H1 (cell line): Measurements from ENCODE around the gene PERCC1. TPM values are rescaled to one million over a fixed set of nuclear protein-coding genes. Genes with fewer than 3 reads are reported as not detected.
"Not testable (repeated sequence)": the region's sequence is repeated elsewhere in the genome, so short reads cannot be mapped to it uniquely, and the experiment has no call there.

ENCODE experiments used
- CTCF ChIA-PET: fragments of 300-600 bp; sonication (Branson Sonifier 250); formaldehyde crosslinking; loops from one replicate; lab custom pipeline; 2021; ENCODE audit not compliant: partially characterized antibody; lab: Charles Lee
- POLR2A ChIA-PET: fragments of 300-600 bp; sonication (Branson Sonifier 250); formaldehyde crosslinking; loops from one replicate; lab custom pipeline; 2021; ENCODE audit warnings: inconsistent platforms; ENCODE audit not compliant: partially characterized antibody; lab: Charles Lee
- DNase-seq, 2 experiments: peaks; one replicate each; pipeline versions ENCODE4 v3.0.0 to v3.0.0-alpha.2; 2010 to 2022; ENCODE audit warnings: low spot score in 2 of 2, low read depth in 1 of 2, mixed read lengths in 1 of 2
- FAIRE-seq: peaks from 2 replicates; lab custom pipeline; 2011; peaks lifted over from hg19 to GRCh38; lab: Jason Lieb, UNC
- H2AFZ ChIP-seq: 2 replicates; pipeline ENCODE4 v1.8.1; 2012; ENCODE audit warnings: low read length, inconsistent platforms
- H2AK5ac ChIP-seq: 2 replicates; pipeline ENCODE4 v1.6.1; 2013; ENCODE audit warnings: low read depth, low read length
- H2BK120ac ChIP-seq: replicated peaks from 2 replicates; pipeline ENCODE3; 2013; ENCODE audit warnings: low read depth, low read length, inconsistent platforms
- H2BK12ac ChIP-seq: 2 replicates; pipeline ENCODE4 v1.6.1; 2013; ENCODE audit warnings: low read depth, low read length
- H2BK15ac ChIP-seq: 2 replicates; pipeline ENCODE4 v1.6.1; 2013; ENCODE audit warnings: low read length
- H2BK20ac ChIP-seq: 2 replicates; pipeline ENCODE4 v1.6.1; 2013; ENCODE audit warnings: low read length
- H2BK5ac ChIP-seq: 2 replicates; pipeline ENCODE4 v1.6.1; 2013; ENCODE audit warnings: low read depth, low read length
- H3K14ac ChIP-seq: 2 replicates; pipeline ENCODE4 v1.6.1; 2013; ENCODE audit warnings: inconsistent platforms; ENCODE audit not compliant: insufficient read length
- H3K18ac ChIP-seq: 2 replicates; pipeline ENCODE4 v1.6.1; 2013; ENCODE audit warnings: low read length; ENCODE audit errors: extremely low read depth
- H3K23ac ChIP-seq: 2 replicates; pipeline ENCODE4 v1.6.1; 2013; ENCODE audit warnings: inconsistent platforms; ENCODE audit not compliant: insufficient read length
- H3K23me2 ChIP-seq: 2 replicates; pipeline ENCODE4 v1.6.1; 2013; ENCODE audit warnings: low read depth, low read length
- H3K27ac ChIP-seq: 2 replicates; pipeline ENCODE4 v1.6.1; 2011; ENCODE audit warnings: low read depth, low read length, inconsistent platforms
- H3K27me3 ChIP-seq, 4 experiments: replicated peaks in 1 of 4; 1 replicate in 1 of 4; 2 replicates in 3 of 4; pipeline versions ENCODE4 v1.6.1 to v1.8.1; 2011 to 2013; ENCODE audit warnings: low read length in 3 of 4, mild to moderate bottlenecking in 3 of 4, inconsistent platforms in 2 of 4, mixed read lengths in 2 of 4, moderate library complexity in 1 of 4; ENCODE audit not compliant: control insufficient read depth in 3 of 4, insufficient read depth in 3 of 4; ENCODE audit errors: extremely low read depth in 1 of 4
- H3K36me3 ChIP-seq, 4 experiments: 2 replicates each; pipeline versions ENCODE4 v1.6.1 to v1.8.1; 2011 to 2013; ENCODE audit warnings: mild to moderate bottlenecking in 4 of 4, low read length in 3 of 4, moderate library complexity in 2 of 4, control low read depth in 1 of 4, inconsistent platforms in 1 of 4; ENCODE audit not compliant: insufficient read depth in 4 of 4, control insufficient read depth in 2 of 4
- H3K4ac ChIP-seq: replicated peaks from 2 replicates; pipeline ENCODE3; 2013; ENCODE audit warnings: low read length, low read depth, mixed read lengths, inconsistent platforms; ENCODE audit not compliant: insufficient read length
- H3K4me1 ChIP-seq, 4 experiments: replicated peaks in 1 of 4; 1 replicate in 1 of 4; 2 replicates in 3 of 4; pipeline versions ENCODE4 v1.6.1 to v1.8.1; 2011 to 2013; ENCODE audit warnings: low read length in 3 of 4, inconsistent platforms in 2 of 4, mixed read lengths in 1 of 4; ENCODE audit not compliant: insufficient read depth in 4 of 4, control insufficient read depth in 3 of 4
- H3K4me2 ChIP-seq, 2 experiments: 2 replicates each; pipeline versions ENCODE4 v1.6.1 to v1.8.1; 2011 to 2013; ENCODE audit warnings: low read depth in 2 of 2, low read length in 2 of 2, control low read depth in 1 of 2, inconsistent platforms in 1 of 2, mild to moderate bottlenecking in 1 of 2; ENCODE audit not compliant: insufficient read depth in 1 of 2
- H3K4me3 ChIP-seq, 4 experiments: fragments of 200-600, 300-600 bp in 1 of 4; sonication (generic), shearing (Covaris generic), sonication (Bioruptor Twin) in 1 of 4; 2 replicates each; pipeline versions ENCODE4 v1.5.1 to v1.8.1; 2011 to 2016; ENCODE audit warnings: low read length in 4 of 4, low read depth in 3 of 4, control low read depth in 2 of 4, inconsistent platforms in 2 of 4, mild to moderate bottlenecking in 2 of 4, mixed read lengths in 1 of 4, moderate library complexity in 1 of 4; ENCODE audit not compliant: insufficient read depth in 2 of 4; ENCODE audit errors: extremely low read depth in 1 of 4
- H3K56ac ChIP-seq: replicated peaks from 2 replicates; pipeline ENCODE3; 2013; ENCODE audit warnings: low read depth, mild to moderate bottlenecking, mixed read lengths, low read length, inconsistent platforms; ENCODE audit not compliant: insufficient read length
- H3K79me1 ChIP-seq: 2 replicates; pipeline ENCODE4 v1.6.1; 2013; ENCODE audit warnings: low read depth, low read length, control low read depth
- H3K79me2 ChIP-seq, 2 experiments: 2 replicates each; pipeline versions ENCODE4 v1.6.1 to v1.8.1; 2012 to 2013; ENCODE audit warnings: low read length in 2 of 2, mild to moderate bottlenecking in 2 of 2, inconsistent platforms in 1 of 2; ENCODE audit not compliant: insufficient read depth in 2 of 2, control insufficient read depth in 1 of 2
- H3K9ac ChIP-seq, 4 experiments: replicated peaks in 1 of 4; 1 replicate in 1 of 4; 2 replicates in 3 of 4; pipeline versions ENCODE4 v1.6.1 to v1.8.1; 2011 to 2013; ENCODE audit warnings: low read depth in 3 of 4, low read length in 3 of 4, control low read depth in 2 of 4, mild to moderate bottlenecking in 2 of 4, moderate library complexity in 2 of 4, inconsistent platforms in 1 of 4; ENCODE audit errors: extremely low read depth in 1 of 4
- H3K9me3 ChIP-seq, 2 experiments: 2 replicates each; pipeline versions ENCODE4 v1.6.1 to v1.8.1; 2012 to 2013; ENCODE audit warnings: mild to moderate bottlenecking in 2 of 2, moderate library complexity in 2 of 2, control low read depth in 1 of 2, inconsistent platforms in 1 of 2, low read depth in 1 of 2, low read length in 1 of 2, mixed read lengths in 1 of 2; ENCODE audit not compliant: insufficient read depth in 2 of 2
- H4K20me1 ChIP-seq, 2 experiments: replicated peaks in 1 of 2; 2 replicates each; pipeline versions ENCODE3 to v1.8.1; 2011 to 2013; ENCODE audit warnings: inconsistent platforms in 2 of 2, low read length in 2 of 2, mild to moderate bottlenecking in 1 of 2; ENCODE audit not compliant: insufficient read depth in 2 of 2, control insufficient read depth in 1 of 2
- H4K5ac ChIP-seq: 2 replicates; pipeline ENCODE4 v1.6.1; 2013; ENCODE audit warnings: low read length, low read depth, mixed read lengths, inconsistent platforms; ENCODE audit not compliant: insufficient read length
- H4K8ac ChIP-seq: 2 replicates; pipeline ENCODE4 v1.8.0; 2013; ENCODE audit warnings: mild to moderate bottlenecking, moderate library complexity, low read length, inconsistent platforms; ENCODE audit not compliant: insufficient read depth; ENCODE audit errors: extremely low read depth
- H4K91ac ChIP-seq: replicated peaks from 2 replicates; pipeline ENCODE3; 2013; ENCODE audit warnings: low read length, mixed read lengths, inconsistent platforms; ENCODE audit not compliant: insufficient read length
- WGBS, 2 experiments: shearing (Covaris generic) in 1 of 2; methylation state at CpG; one replicate each; pipeline versions ENCODE4 v1.1.6 to v1.1.7; 2013 to 2015; ENCODE audit warnings: low lambda C conversion rate in 2 of 2, mixed read lengths in 2 of 2, inconsistent platforms in 1 of 2, low coverage in 1 of 2, missing lambda C conversion rate in 1 of 2; ENCODE audit not compliant: insufficient replicate concordance in 2 of 2, insufficient coverage in 1 of 2, insufficient read length in 1 of 2; ENCODE audit errors: extremely low coverage in 1 of 2, missing lambda C conversion rate in 1 of 2; 5-methylcytosine and 5-hydroxymethylcytosine counted together
- polyA plus RNA-seq, 7 experiments: library from polyadenylated mRNA; depleted of rRNA in 3 of 7; stranded (reverse) in 5 of 7; unstranded in 2 of 7; fragments of >200 nt in 5 of 7; fragments of 200-250 nt in 2 of 7; gene quantifications; 1 replicate in 5 of 7; 2 replicates in 1 of 7; 4 replicates in 1 of 7; pipeline versions ENCODE4 v1.2.1 to v1.2.3, GENCODE V29; 2011 to 2013; ENCODE audit warnings: missing spikeins in 2 of 7, mixed read lengths in 2 of 7
- total RNA-seq: library from RNA; stranded (reverse); fragmentation: NEBNext Ultra II Directional; extraction: Animal tissue kit (Norgen Biotek cat#: 25700); gene quantifications from 2 replicates; pipeline ENCODE4 v1.2.1, GENCODE V29; 2021

The PERCC1 gene
- total and polyA plus RNA-seq, 2 of the 8 experiments (the other 6 are each of a cell fraction or from before 2014, with no cell fraction given): not detected

DNA sequence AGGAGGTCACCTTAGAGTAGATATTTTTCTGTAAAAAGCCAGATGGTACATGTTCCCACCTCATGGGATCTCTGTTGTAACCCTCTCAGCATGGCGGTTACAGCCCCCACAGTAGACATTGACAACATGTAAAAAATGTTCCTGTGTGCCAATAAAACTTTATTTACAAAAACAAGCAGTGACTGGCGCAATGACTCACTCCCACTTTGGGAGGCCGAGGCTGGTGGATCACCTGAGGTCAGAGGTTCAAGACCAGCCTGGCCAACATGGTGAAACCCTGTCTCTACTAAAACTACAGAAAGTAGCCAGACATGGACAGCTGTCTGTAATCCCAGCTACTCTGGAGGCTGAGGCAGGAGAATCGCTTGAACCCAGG, 8.8 kb downstream of the PERCC1 start:
- H3K36me3 ChIP-seq, H4K91ac ChIP-seq, H3K9me3 ChIP-seq, H2AK5ac ChIP-seq, H2BK15ac ChIP-seq, H3K4ac ChIP-seq, H3K9ac ChIP-seq, H3K14ac ChIP-seq, H3K4me3 ChIP-seq, H3K23me2 ChIP-seq, FAIRE-seq, H3K27me3 ChIP-seq, H3K79me1 ChIP-seq, H3K18ac ChIP-seq, H3K27ac ChIP-seq, H2BK12ac ChIP-seq, H2AFZ ChIP-seq, H2BK120ac ChIP-seq, H2BK5ac ChIP-seq, H3K56ac ChIP-seq, H3K4me1 ChIP-seq, H4K20me1 ChIP-seq, H3K79me2 ChIP-seq, DNase-seq, H3K4me2 ChIP-seq, H2BK20ac ChIP-seq, H4K8ac ChIP-seq, H4K5ac ChIP-seq, H3K23ac ChIP-seq: not testable (repeated sequence)
- CTCF ChIA-PET: interaction anchor here (1.1 to 4.0 kb wide), 3 partner anchors 11 to 25 kb away, joined by 3 to 30 read pairs (median 4); partner anchors contain the start of gene UNKL
- POLR2A ChIA-PET: interaction anchor here (0.7 to 5.6 kb wide), 2 partner anchors 11 to 65 kb away, joined by 3 to 22 read pairs; no protein-coding TSS in a partner anchor
- WGBS, 2 experiments: 93% methylated on average over 4 of the region's 4 CpGs; no CpG with 5 or more reads in 1 of the 2 experiments
